ENCODE measurements around the gene SIPA1.
"Not testable (repeated sequence)": the region's sequence is repeated elsewhere in the genome, so short reads cannot be mapped to it uniquely, and the experiment has no call there.

SIPA1 gene

GRCh38 chr11:65644837-65645236, 6.9 kb downstream of the SIPA1 start:
- DNase-seq, result no peak

- no peak for DNase-seq
Measured at GRCh38 chr11:65645710-65646109, 7.8 kb downstream of the SIPA1 start.

GRCh38 chr11:65646288-65646957, 8.5 kb downstream of the SIPA1 start:
- DNase-seq, result no peak

- no peak for DNase-seq
Measured at GRCh38 chr11:65646958-65647701, 9.2 kb downstream of the SIPA1 start.

- no peak for DNase-seq
Measured at GRCh38 chr11:65648997-65649493, 11.1 kb downstream of the SIPA1 start.

GRCh38 chr11:65649656-65650546, 12.0 kb downstream of the SIPA1 start:
- DNase-seq, result no peak

GRCh38 chr11:65650547-65651338, 12.8 kb downstream of the SIPA1 start:
- no peak for DNase-seq

- no peak for DNase-seq
Measured at GRCh38 chr11:65651339-65651588, 13.4 kb downstream of the SIPA1 start.

- DNase-seq, result no peak
Measured at GRCh38 chr11:65651589-65652510, 13.9 kb downstream of the SIPA1 start.

- peak; percentile 96 for DNase-seq
Measured at GRCh38 chr11:65652511-65653228, 14.8 kb downstream of the SIPA1 start.

GRCh38 chr11:65653229-65654225, 15.6 kb downstream of the SIPA1 start:
- DNase-seq, result no peak

- DNase-seq, result no peak
Measured at GRCh38 chr11:65654375-65655349, 16.8 kb downstream of the SIPA1 start.

GRCh38 chr11:65655570-65656332, 17.9 kb downstream of the SIPA1 start:
- no peak for DNase-seq

GRCh38 chr11:65657426-65657825, 19.5 kb downstream of the SIPA1 start:
- DNase-seq, result no peak

- DNase-seq, result no peak
Measured at GRCh38 chr11:65658174-65659021, 20.5 kb downstream of the SIPA1 start.

- no peak for DNase-seq
Measured at GRCh38 chr11:65660038-65660437, 22.1 kb downstream of the SIPA1 start.

GRCh38 chr11:65660908-65661307, 23.0 kb downstream of the SIPA1 start:
- DNase-seq, result not testable (repeated sequence)

Measured in stimulated activated CD4-positive, alpha-beta T cell treated with anti-CD3 and anti-CD28 coated beads, Interleukin-4, amount 100 ng/mL, for 1 hour (primary cell).